ENCODE data around the gene MMP20. TPM values are rescaled to one million over a fixed set of nuclear protein-coding genes. Genes with fewer than 3 reads are reported as not detected.

The MMP20 gene
- total RNA-seq, 4 donors from 2014 or later, result not detected

DNA sequence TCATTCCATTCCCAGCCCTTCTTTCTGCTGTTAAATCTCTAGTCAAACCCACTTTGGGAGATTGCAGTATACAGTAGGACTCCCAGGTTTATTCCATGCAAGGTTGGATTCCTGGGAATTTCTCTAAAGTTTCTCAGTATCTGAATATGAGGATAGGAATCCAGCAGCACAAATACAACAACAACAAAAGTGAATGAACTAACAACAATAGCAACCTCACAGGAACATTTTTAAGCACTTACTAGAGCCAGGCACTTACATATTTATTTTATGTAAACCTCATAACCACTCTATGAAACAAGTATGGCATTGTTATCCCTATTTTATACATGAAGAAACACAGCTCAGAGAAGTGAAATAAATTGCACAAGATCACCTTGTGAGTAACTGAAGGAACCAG is 96.5 kb downstream of the MMP20 start:
- TF ChIP-seq EP300 (IDR thresholded peaks at IDR 0.05) (no peak), POLR2A (IDR thresholded peaks at IDR 0.05) (no peak), CTCF (IDR thresholded peaks at IDR 0.05) (no peak)
- no peak overlapping the region for H3K4me3 ChIP-seq
- no peaks in the 10 kb centered on the region for H3K36me3 ChIP-seq
- no peak for DNase-seq (ENCODE audit: low spot score in 2 of 2)
- no peaks in the 10 kb centered on the region for H3K4me1 ChIP-seq
- H3K27ac ChIP-seq, result no peak overlapping the region
- H3K9me3 ChIP-seq, result no peaks in the 10 kb centered on the region
- no peaks in the 10 kb centered on the region for H3K27me3 ChIP-seq

DNA sequence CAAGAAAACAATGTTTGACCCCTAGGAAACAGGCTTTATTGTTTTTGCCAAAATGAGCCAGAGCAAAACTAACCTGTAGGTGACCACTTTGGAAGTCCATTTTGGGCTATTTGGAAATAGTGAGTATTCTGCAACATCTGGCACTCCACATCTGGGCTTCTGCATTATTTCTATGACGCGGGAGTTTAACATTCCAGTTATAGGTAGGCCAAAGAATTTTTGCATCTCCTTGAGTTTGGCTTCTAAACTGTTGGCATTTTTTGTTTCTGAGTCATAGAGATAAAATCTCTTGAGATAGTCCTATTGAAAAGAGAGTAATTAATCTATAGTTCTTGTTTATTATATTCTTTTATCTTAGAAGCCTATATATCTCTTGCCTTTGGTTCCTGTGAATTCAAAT is 97.4 kb downstream of the MMP20 start:
- Histone ChIP-seq H3K27ac (no peak overlapping the region), H3K36me3 (no peaks in the 10 kb centered on the region), H3K4me3 (no peak overlapping the region), H3K27me3 (no peaks in the 10 kb centered on the region), H3K4me1 (no peaks in the 10 kb centered on the region), H3K9me3 (no peaks in the 10 kb centered on the region)
- no peak for TF ChIP-seq CTCF (IDR thresholded peaks at IDR 0.05)
- no peak for DNase-seq (ENCODE audit: low spot score in 2 of 2)
- 47 to 61% methylated on average over 2 of the region's 2 CpGs for WGBS, 2 donors

DNA sequence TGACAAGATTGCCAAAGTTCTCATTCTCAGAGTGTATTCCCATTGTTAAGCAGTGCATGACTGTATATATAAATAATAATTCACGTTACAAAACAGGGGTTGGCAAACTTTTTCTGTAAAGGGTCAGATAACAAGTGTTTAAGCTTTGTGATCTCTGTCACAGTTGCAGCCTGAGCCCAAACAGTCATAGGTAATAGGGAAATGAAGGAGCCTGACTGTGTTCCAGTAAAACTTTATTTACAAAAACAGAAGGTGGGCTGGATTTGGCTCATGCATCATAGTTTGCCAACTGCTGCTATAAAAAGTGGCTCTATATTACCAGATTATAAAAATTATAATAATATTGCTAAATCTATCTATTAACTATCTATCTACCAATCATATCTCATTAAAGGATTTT is 98.1 kb downstream of the MMP20 start:
- no peak for TF ChIP-seq EP300 (IDR thresholded peaks at IDR 0.05)
- no peak for TF ChIP-seq CTCF (IDR thresholded peaks at IDR 0.05)
- no peak for TF ChIP-seq POLR2A (IDR thresholded peaks at IDR 0.05)
- H3K4me1 ChIP-seq, result no peaks in the 10 kb centered on the region

More for the DNA sequence above, 98.1 kb downstream of the MMP20 start:
- Histone ChIP-seq H3K36me3 (no peaks in the 10 kb centered on the region), H3K9me3 (no peaks in the 10 kb centered on the region), H3K27me3 (no peaks in the 10 kb centered on the region), H3K4me3 (no peak overlapping the region), H3K27ac (no peak overlapping the region)
- DNase-seq (ENCODE audit: low spot score in 2 of 2), result no peak
- WGBS, 2 donors, result 84 to 96% methylated on average over 1 of the region's 1 CpG

Other genes with a start within 250 kb of the MMP20 start
- gene TMEM123, start 172.6 kb downstream of the MMP20 start, total RNA-seq, result 100 to 1,000 TPM; 145 to 196 (median 181) TPM
- not detected for gene MMP7, start 94.6 kb downstream of the MMP20 start, total RNA-seq
- gene MMP27, start 80.4 kb upstream of the MMP20 start, total RNA-seq, result under 1 TPM in 1 of 4 donors, not detected in 3; 0.78 TPM
- not detected for gene MMP8, start 99.6 kb upstream of the MMP20 start, total RNA-seq
- gene MMP10, start 155.3 kb upstream of the MMP20 start, total RNA-seq, result not detected
- not detected for gene MMP1, start 172.8 kb upstream of the MMP20 start, total RNA-seq
- gene MMP3, start 218.3 kb upstream of the MMP20 start, total RNA-seq, result 100 to 1,000 TPM in 2 of 4 donors, 10 to 100 TPM in 1, 1 to 10 TPM in 1; 6.1 to 545 (median 85.1) TPM
- not detected for gene MMP12, start 249.7 kb upstream of the MMP20 start, total RNA-seq